ENCODE data around the gene ACOX1.
A peak's percentile ranks its signal among the peaks of the same experiment; 100 is the strongest.
"Not testable (repeated sequence)": the region's sequence is repeated elsewhere in the genome, so short reads cannot be mapped to it uniquely, and the experiment has no call there.

The ACOX1 gene

DNA sequence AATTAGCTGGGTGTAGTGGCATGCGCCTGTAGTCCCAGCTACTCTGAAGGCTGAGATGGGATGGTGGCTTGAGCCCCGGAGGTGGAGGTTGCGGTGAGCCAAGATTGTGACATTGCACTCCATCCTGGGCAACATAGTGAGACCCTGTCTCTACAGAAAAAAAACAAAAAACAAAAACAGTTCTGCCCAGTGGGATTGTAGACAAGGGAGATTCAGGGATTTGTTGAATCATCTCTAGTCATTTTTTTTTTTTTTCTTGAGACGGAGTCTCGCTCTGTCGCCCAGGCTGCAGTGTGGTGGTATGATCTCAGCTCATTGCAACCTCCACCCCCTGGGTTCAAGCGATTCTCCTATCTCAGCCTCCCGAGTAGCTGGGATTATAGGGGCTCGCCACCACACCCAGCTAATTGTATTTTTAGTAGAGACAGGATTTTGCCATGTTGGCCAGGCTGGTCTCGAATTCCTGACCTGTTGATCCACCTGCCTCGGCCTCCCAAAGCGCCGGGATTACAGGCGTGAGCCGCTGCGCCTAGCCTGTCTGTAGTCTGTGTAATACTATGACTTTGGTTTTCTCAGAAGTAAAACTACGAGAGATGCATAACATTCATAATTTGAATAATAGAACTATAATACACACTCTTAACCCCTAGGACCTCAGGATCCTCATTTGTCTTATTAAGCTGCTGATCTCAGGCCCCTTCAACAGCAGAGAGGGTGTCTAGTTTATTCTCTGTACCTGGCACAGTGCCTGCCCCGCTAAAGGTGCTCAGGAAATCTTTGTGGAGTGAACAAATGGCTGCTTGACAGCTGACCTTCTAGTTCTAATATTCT is 1.4 kb upstream of the ACOX1 start:
- DNase-seq: no peak

DNA sequence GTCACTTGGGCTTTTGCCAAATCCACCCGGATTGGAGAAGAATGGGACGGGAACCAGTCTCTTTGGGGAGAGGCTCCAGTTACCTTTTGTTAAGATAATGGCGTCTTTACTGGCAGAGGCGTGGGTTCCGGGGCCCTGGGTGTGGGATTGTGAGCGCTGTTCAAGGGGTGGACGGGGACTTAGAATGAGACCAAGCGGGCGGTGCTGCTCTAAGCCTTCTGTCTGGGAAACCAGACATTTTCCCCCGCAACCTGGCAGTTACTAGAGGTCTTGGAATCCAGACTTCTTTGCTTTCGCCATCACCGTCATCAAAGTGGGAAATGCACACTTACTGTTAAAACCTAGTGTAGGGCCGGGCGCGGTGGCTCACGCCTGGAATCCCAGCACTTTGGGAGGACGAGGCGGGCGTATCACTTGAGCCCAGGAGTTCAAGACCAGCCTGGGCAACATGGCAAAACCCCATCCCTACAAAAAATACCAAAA is 780 bp upstream of the ACOX1 start:
- DNase-seq: no peak

DNA sequence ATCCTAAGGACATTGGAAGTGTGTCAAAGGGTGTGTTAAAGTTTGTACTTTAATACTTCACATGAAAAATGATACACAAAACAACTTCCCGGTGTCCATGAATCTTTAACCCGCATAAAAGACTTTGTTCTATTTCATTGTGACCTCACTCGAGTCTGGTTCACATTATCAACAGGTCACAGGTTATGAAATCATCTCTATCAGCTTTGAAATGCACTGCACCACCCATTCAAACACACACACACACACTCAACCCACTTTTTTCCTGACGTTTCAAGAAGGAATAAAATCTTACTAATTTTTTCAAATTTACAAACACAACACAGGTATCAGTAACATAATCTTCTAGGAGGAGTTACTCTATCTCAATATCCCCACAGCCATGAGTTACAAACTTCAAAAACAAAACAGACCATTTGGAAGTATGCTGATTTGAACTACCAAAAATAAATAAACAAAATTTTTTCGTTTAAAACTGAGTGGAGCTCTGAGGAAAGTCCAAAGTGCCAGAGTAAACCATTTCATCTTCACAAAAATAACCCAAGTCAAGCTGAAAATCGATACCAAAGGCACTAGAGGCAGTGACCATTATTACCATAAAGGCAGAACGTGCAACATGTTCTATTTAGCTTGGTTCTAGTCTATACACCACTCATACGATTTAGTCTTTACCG is 2.7 kb downstream of the ACOX1 start:
- no peak for DNase-seq

DNA sequence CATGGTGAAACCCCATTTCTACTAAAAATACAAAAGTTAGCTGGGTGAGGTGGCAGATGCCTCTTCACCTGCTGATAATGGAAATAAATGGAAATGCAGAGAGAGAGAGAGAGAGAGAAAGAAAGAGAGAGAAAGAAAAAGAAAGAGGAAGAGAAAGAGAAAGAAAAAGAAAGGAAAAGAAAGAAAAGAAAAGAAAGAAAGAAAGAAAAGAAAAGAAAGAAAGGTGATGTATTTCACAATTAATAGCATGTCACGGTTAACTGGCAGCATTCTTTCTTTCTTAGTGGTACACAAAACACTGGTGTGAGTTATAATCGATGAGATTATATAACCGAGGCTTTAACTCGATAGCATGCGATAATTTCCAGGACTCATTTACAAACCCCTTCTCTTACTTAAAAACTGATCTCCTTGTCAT is 3.2 kb downstream of the ACOX1 start:
- no peak for DNase-seq

DNA sequence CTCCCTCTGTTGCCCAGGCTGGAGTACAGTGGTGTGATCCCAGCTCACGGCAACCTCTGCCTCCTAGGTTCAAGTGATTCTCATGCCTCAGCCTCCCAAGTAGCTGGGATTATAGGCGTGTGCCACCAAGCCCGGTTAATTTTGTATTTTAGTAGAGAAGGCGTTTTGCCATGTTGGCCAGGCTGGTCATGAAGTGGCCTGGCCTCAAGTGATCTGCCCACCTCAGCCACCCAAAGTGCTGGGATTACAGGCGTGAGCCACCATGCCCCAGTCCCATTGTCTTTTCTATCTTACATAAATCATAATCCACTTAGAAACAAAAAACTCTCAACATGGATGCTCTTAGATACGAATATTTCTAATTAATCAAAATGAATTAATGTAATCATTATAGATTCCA is 3.8 kb downstream of the ACOX1 start:
- not testable (repeated sequence) for DNase-seq

DNA sequence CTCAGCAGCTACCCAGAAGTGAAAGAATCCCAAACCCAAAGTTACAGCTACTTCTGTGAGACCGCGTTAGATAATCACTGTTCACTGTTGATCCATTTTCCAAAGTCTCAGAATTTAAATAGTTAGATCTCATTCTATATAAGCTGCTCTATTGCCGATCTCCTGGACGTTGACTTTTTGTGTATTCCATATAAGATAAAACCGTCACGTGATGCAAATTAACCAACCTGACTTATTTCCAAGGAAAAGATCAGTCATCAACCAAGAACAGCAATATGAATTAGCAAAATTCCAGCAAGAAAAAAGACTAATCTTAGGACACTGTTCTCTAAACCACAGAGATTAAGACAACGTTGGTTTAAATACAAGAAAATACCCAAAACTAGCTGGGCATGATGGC is 8.3 kb downstream of the ACOX1 start:
- no peak for DNase-seq

DNA sequence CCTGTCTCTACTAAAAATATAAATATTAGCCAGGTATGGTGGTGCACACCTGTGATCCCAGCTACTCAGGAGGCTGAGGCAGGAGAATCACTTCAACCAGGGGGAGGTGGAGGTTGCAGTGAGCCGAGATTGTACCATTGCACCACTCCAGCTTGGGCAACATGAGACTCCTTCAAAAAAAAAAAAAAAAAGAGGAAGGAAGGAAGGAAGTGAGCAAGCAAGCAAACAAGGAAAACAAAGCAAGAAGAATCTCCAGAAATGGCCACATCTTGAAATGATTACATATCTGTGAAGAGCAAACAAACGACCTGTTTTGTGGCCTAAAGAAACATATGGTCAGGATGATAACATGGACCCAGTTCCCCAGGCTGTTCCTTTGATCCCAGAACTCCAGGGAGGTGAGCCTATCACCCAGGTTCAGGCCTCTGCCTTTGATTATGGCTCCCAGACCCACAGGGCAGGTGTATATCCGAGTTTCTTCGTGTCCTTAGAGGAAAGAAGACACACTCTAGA is 8.9 kb downstream of the ACOX1 start:
- DNase-seq: no peak

DNA sequence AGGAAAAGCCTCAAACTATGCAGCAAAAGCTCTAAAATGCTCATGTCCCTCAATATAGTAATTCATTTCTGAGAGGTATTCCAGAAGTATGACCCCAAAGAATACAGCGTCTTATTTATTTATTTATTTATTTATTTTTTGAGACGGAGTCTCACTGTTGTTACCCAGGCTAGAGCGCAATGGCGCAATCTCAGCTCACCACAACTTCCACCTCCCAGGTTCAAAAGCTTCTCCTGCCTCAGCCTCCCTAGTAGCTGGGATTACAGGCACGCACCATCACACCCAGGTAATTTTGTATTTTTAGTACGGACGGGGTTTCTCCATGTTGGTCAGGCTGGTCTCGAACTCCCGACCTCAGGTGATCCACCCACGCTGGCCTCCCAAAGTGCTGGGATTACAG is 9.9 kb downstream of the ACOX1 start:
- not testable (repeated sequence) for DNase-seq

DNA sequence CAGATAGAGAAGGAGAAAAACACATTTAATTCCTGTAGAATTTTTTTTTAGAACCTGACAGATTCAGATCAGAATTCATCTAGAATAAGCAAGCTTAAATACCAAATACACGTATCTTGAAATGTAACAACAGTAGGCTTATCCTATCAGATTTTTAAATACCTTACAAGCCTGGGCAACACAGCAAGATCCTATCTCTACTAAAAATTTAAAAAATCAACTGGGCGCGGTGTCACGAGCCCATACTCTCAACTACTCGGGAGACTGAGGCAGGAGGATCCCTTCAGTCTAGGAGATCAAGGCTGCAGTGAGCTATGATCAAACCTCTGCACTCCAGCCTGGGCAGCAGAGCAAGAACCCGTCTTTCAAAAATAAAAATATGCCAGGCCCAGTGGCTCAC is 13.5 kb downstream of the ACOX1 start:
- DNase-seq: no peak

DNA sequence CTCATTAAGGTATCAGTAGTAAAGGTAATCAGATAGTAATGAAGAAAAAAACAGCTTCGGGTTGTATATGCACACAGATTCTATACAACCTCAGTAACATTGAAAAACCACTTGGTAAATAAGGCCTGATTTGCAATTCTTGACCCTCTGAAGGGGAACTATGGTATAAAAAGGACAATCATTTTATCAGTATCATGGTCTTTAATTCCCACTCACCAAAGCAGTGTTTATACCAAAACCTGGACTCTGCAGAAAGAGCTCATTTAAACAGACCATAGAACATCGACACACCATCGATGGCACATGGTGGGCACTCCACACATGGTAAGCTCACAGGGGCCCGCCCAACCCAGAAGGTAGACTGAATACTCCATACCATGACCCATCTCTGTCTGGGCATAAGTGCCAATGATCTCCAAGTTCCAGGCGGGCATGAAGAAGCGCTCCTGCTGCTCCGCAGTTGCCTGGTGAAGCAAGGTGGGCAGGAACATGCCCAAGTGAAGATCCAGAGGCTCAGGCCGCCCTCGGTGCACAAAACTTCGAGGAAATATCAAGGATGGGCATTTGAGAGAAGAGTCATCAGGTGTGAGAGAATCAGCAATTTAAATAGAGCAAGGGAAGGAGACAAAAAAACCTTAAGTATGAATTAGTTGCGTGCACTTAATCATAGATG is 19.0 kb downstream of the ACOX1 start:
- no peak for DNase-seq

DNA sequence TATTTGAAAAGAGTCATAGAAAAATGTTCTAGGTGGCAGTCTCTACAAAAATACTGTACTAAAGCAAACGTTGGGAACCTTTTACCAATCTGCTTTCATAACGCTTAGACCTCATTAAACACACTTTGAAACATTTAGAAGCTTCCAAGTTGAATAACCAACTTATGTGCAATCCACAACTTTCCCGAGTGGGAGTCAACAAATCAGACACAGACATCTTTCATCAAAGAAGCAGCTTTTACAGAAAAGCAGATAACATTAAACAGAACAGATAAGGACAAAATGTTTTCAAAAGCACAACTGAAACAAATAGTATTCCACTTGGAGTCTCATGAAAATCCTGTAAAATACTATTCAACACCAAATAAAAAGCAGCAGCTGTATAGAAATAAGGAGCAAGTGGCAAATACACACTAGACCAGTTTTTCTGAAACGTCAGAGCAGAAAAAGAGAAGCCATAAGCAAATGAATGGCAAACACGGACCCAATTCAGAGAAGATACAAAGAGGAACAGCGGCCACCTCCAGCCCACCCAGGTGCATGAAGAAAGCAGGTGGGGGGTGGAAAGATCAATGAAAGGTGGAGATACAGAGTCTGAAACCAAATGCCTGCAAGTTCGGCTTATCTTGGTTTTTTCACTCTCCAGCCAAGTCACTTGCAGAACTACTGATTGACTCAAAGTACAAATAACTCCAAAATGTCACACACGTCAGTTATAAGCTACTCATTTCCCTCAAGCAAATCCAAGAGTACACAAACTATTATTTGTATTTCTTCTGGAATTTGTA is 19.7 kb downstream of the ACOX1 start:
- DNase-seq: no peak

DNA sequence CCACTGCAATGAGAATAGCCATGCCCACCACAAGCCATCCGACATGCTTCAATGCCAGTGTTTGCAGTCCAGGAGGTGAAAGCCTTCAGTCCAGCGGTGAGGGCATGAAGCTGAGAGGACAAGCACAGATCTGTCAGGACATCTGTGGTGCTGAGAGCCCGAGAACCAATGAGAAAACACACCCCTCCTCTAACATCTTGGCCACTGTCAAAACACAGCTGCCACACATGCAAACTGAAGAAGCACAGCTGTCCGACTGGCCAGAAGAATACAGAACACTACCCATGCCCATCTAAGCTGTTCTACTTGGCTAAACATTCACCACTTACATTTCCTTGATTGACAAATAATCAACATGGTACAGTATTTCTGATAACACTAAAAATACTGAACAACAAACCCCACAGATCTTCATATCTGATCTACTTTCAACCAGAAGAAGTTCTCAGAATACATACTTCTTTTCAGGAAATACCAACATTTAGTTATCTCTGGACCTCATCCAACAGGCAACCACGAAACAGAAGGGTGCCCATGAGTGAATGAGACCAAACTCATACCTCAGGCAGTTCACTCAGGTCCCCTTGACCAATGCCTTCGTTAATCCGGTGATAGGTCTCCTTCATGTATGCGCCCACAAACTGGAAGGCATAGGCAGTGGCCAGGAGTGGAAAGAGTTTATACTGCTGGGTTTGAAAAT is 28.0 kb downstream of the ACOX1 start:
- DNase-seq: no peak

DNA sequence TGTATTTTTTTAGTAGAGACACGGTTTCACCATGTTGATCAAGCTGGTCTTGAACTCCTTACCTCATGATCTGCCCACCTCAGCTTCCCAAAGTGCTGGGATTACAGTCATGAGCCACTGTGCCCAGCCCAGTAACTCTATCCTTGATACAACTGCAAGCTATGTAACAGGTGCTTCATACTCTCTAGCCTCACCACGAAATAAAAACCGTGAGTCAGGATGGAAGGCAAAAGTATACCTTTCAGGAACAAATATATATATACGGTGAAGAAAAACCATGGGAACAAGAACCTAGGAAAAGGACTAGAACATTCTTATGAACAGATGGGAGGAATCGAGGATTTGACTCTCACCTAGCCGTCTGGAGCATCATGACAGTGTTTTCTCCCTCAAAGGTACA is 28.5 kb downstream of the ACOX1 start:
- no peak for DNase-seq

DNA sequence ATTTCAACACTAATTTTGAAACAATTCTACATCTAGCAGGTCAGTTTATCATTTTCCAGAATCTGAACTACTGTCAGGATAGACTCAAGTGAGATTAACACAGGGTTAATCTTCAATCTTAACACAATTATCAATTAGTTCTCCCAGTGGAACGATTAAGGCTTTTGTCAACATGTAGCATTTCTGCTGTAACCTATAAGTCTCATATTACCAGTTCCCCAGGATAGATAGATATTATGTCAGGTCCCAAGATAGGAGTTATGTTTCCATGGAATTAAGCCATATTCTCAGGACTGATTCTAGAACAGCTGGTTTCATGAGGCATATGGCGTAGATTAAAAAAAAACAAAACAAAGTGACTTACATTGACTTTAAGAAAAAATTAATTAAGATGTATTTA is 33.8 kb downstream of the ACOX1 start:
- DNase-seq: no peak

DNA sequence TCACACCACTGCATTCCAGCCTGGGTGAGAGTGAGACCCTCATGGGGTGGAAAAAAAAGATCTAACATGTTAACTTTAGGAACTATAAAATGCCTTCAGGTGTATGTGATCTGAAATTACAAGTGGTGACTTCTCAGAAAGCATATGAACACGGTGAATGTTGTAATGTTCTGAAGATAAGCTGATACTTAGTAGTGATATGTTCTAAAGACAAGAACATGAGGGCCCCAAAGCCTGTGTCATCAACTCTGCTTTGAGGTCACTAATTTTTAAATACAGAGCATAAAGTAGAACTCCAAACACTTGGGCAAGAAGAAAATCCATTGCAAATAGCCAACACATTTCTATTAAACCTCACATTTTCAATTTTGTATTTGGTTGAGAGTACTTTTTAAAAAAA is 35.5 kb downstream of the ACOX1 start:
- DNase-seq: no peak

DNA sequence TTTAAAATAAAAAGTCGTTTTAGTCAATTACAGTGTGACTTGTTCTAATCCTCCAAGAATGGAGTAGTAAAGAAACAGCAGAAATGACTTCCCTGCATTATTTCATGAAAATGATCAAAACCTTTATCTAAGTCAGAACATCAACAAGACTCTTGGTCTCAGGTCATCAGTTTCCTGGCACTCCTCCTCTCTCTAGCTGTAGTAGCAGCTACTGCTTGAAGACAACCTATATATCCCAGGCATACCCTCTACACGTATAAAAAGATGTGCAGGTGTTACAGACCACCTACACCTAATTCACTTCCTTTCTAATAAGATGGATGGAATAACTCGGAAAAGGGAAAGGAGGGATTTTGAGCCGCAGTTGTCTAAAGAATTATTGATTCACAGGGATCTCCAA is 36.5 kb downstream of the ACOX1 start:
- DNase-seq: no peak

DNA sequence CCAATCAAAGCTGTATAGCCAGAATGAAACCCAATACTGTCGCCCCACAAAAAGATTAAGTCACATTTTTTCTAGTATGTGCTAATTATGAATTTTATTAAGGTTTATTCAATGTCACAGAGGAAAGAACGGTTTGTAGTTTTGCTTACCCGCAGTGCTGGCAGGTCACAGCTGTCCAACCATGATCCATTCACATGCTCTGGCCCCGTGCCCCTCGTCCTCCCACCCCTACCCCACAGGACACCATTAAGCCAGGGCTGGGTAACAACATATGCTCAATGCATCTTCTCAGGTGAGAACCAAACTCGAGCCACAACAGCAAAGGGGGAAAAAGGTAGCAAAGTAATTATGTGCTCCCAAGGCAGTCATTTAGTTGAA is 37.5 kb downstream of the ACOX1 start:
- DNase-seq: no peak

DNA sequence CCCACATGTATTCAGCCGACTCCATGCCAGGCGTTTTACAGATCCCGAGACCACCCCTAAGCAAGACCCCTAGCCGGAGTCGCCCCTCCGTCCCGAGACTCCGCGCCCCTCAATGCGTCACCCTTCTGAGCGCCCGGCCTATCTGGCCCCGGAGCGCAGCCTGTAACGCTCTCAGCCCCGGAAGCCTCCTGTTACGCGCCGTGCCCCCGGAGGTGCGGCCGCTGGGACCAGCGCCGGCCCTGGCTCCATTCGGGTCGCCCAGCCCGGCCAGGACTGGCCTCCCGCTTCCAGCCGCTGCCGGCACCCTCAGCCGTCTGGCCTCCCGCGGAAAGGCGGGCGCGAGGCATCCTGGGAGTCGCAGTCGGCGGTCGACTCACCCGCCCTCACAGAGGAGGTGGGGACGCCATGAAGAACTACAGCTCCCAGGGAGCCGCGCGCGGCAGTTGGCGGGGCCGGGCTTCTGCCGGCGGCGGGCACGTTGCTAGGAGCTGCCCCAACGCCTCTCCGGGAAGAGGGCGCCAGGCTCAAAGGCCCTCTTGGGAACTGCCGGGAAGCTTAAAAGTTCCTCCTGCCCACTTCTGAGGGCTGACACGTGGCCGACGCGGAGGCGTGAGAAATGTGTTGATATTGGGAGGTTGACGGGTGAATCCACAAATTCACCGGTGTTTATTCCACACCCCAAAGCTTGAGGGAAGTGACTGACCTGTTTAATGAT is 38.1 kb downstream of the ACOX1 start, which contains the start of gene FBF1:
Gene FBF1 (minus strand): TSS at position 316 of the 715 bp plus-strand sequence. CDS start 2,893 bp downstream, outside the sequence.
- DNase-seq: peak; percentile 81 to 96

DNA sequence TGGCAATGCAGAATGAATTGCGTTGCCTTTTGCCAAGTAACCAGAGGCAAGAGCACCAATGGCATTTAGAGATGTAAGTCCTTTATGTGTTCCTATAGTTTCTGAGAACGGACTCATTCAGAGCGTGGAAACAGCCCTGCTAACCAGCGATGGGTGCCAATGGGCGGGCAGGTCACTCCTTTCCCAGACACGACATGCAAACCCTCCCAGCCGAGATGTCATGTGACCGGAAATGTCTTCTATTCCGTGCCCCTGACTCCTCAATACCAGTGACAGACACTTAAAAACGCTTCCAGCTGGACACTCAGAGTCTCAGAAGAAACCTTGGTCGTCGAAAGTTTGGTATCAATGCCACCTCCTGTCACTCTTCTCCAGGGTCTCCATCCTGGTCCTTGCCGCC is 41.3 kb downstream of the ACOX1 start:
- DNase-seq: no peak

DNA sequence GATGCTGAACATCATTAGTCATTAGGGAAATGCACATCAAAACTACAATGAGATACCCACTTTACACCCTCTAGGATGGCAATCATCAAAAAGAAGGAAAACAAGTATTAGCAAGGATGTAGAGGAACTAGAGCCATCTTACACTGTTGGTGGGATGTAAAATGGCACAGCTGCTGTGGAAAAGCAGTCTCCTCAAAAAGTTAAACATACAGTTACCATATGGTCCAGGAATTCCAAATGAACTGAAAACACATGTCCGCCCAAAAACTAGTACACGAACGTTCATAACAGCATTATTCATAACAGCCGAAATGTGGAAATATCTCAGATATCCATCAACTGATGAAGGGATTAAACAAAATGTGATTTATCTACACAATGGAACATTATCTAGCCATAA is 45.2 kb downstream of the ACOX1 start:
- no peak for DNase-seq

DNA sequence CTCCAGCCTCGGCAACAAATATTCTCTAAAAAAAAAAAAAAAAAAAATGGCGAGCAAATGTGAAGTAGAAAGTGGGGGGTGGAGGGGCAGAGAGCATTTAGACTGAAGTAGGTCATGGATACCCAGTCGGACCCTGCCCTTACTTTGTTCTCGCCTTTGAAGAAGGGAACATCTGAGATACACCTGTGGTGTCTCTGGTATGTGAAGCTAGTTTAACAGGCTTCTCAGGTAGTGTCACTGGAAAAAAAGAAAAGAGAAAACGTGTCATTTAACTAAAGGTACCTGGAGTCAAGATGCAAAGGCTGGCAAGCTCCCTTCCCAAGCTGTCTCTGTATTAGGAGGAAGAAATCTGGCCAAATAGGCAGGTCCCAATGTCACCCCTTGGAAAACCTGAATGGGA is 46.1 kb downstream of the ACOX1 start:
- DNase-seq: no peak
